NCI-H460 (cell line): ENCODE data around the gene KBTBD8. TPM values are rescaled to one million over a fixed set of nuclear protein-coding genes. Genes with fewer than 3 reads are reported as not detected.

Experiments
- DNase-seq: peaks from one replicate; pipeline ENCODE4 v3.0.0-alpha.2; 2016; ENCODE audit warnings: low read depth; ENCODE audit errors: extremely low read depth
- total RNA-seq: library from RNA; depleted of rRNA; stranded (reverse); fragments of >200 nt; shearing (Covaris generic); gene quantifications from 2 replicates; pipeline ENCODE4 v1.2.3, GENCODE V29; 2014

Gene KBTBD8
- total RNA-seq, 1 experiment from 2014 or later = 0.72 TPM

DNA sequence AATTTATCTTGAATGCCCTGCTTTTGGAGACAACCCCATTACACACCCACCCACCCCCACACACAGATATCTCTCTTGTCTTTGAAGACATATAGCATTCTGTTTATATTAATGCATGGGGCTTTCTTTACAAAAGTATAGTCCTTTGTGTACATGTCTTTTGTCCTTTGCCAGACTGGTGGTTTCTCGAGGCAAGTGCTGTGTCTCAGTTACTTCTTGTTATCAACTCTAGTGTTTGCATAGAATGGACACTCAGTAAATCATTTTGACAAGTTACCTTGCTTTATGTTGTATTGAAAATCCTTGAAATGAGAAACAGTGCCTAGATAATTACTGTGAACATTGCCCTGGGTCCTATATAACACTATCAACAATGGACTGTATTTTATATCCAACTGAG is 33.9 kb downstream of the KBTBD8 start:
- no peak for DNase-seq

DNA sequence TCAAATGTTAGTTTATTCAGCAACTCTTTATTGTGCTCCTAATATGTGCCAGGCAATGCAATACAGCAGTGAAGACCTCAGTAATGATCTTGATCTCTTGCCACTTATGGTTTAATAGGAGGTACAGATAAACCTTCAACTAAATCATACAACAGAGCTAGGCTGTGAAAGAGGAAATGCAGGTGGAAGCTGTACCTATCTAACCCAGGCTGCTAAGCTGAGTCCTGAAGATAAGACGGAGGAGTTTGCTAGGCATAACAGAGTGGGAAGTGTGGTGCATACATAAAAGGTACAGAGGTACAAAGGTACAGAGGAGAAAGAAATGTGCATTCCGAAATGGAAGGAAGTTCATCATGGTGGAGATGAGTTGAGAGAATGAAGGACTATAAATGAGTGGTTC is 35.0 kb downstream of the KBTBD8 start:
- no peak for DNase-seq

DNA sequence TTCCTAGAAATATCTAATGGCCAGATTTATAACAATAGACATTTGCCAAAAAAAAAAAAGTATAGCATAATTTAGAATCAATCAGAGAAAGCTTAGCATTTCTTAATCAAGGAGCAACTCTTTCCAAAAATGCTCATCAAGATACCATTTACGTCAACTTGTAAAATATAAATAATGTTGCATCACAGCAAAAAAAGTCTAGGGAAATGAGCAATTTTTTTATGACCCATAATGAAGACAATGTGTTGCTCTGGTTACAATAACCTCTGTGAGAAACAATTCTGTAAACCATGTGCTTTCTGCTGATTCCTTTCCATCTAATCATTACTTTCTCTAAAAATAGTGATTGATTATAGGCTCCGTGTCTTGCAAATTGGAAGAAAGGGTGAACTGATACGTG is 36.3 kb downstream of the KBTBD8 start:
- no peak for DNase-seq

DNA sequence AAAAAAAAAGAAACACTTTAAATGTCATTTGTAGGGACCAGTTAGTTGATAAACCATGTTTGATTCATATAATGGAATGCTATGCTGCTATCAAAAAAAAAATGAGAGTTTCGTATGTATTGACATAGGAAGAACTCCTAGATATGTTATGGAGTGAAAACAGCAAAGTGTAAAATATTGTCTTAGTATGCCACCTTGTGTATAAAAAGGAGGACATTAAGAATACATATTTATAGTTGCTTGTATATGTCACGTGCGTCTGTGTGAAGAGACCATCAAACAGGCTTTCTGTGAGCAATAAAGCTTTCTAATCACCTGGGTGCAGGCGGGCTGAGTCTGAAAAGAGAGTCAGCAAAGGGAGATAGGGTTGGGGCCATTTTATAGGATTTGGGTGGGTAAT is 39.5 kb downstream of the KBTBD8 start:
- DNase-seq = no peak

DNA sequence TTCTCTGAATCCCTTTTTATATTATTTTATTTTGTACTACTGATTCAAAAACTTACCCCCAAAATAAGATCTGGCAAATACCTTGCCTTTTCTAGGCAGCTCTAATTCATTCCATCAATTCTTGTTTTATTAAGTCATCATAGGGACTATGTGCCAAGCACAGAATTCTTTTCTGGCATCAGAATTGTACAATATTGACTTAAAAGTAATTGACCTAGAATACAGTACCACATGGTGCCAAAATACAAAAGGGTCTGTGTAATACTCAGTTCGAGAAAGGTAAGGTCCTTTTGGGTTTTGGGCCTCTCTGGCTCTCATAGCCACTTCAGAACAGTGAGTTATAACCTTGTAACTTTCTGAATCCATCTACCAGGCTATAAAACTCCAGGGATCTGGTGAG is 46.2 kb downstream of the KBTBD8 start:
- DNase-seq = no peak

DNA sequence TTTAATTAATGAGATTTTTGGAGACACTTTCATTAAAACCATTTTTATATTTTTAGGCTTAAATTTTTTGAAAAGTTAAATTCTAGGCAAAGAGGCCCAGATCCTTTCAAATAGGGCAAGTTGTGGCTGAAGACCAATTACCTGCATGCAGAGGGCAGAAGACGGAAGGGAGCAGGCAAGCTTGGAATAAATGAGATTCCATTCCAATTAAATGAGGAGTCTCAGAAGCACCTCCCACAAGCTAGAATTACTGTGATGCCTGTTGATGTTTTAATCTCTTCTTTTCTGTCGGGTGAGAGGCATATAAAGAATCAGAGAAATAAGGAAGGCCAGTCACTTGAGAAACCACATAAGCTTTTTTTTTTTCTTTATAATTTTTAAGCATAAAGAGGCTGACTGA is 46.8 kb downstream of the KBTBD8 start:
- DNase-seq = no peak

DNA sequence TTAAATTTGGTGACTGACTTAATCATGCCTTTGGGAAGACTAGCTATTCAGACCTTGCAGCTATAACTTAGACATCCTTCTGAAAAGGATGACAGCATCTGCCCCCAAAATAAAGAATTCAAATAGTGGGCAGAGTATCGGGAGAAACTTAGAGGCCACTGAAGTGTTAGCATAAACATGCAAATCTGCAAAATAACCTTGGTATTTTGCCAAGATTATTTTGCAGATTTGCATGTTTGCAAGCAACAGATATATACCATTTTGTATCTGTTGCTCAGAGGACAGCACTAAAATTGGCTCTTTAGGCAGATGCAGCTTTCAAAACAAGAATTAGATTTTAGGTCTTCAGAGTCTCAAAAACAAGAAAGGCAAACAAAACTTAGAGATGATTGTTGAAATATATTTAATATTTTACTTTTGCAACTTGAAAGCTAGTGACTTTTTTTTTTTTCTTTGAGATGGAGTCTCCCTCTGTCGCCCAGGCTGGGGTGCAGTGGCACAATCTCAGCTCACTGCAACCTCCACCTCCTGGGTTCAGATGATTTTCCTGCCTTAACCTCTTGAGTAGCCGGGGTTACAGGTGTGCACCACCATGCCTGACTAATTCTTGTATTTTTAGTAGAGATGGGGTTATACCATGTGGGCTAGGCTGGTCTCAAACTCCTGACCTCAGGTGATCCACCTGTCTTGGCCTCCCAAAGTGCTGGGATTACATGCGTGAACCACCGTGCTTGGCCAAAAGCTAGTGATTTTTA is 47.8 kb downstream of the KBTBD8 start:
- DNase-seq = no peak

DNA sequence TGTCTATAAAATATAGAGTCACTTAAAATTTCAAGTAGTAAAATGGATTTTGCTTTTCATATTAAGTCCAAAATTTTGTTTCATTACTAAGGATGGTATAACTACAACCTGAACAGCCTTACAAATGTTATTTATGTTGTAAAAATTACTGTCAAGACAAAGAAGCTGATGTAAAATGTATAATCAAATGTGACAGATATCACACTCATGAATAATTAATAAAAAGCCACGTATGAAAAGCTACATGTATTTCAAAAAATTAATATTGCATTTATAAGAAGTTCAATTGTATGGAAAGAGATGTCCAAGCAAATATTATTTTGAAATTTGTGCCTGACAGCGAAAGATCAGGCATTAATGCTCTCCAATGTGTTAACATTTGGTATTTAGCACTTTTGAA is 48.9 kb downstream of the KBTBD8 start:
- DNase-seq = no peak

DNA sequence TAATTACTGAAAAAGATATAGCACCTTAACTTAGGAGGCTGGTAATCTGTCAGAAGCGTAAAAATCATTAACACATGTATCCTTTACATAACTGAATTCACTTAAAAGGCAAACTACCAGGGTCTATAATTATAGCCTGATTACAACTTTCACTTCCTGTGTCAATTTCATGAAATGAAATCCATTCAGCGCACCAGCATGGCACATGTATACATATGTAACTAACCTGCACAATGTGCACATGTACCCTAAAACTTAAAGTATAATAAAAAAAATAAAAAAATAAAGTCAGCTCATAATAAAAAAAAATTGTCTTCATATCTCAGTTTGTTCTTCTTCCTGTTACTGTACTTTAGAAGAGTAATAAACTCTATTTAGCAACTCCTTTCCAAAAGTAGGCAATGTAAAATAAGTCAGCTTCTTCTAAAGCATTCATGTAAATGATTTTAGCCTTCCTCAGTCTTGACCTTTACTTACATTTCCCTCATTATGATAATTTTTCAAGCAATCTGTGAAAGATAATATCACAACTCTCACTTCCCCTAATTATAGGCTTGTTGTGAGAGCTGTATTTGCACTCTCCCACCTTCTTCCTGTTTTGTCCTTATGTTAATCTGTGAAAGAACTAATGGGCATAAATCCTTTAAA is 50.1 kb downstream of the KBTBD8 start:
- DNase-seq = no peak

DNA sequence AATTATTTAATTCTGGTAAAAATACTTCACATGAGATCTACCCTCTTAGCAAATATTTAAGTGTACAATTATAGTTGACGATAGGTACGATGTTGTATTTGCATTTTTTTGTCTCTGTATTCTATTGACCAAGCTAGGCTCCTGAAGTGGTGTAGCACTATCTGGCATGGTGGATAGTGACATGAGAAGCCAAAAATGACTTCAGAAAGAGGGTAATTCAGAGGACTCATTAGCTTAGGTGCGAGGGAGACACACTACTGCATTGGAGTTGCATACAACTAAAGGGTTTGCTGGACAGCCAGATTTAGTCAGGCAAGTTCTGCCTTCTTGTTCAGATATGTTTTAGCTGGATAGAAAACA is 50.6 kb downstream of the KBTBD8 start:
- no peak for DNase-seq

DNA sequence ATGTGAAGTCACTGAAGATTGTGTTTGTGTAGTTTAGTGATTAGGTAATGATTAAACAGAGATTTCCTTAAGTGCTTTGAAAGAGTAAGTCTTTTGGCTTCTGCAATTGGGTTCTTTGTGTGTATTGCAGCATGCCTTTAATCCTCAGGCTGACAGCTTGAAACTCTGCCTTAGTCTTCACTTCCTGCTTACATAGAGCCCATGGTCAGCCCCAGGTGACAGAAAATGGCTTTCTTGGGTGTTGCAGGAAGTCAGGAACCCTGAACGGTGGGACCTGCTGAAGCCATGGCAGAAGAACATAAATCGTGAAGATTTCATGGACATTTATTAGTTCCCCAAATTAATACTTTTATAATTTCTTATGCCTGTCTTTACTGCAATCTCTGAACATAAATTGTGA is 61.3 kb downstream of the KBTBD8 start:
- no peak for DNase-seq
